ENCODE measurements around the gene PMF1.

DNA sequence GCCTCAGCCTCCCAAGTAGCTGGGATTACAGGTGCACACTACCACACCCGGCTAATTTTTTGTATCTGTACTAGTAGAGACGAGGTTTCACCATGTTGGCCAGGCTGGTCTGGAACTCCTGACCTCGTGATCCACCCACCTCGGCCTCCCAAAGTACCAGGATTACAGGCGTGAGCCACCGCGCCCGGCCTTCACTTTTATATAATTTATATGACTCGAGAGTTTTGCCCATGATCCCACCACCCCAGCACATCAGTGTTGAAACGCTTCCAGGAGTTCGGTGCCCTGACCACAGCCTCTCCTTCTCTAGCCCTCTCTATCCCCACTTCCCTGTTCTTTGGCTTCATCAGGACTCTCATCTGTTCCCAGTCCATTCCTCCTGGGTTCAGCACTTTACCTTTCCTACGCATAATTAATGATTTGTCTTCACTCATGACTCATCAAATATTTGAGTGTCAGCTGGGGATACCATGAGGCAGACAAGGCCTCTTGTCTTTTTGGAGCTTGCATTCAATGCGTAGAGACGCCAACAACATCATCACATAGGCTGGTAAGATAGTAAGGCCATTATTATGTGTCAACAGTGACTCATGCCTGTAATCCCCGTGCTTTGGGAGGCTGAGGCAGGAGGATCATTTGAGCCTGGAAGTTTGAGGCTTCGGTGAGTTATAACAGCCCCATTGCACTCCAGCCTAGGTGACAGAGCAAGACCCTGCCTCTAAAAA lies 1.4 kb downstream of the PMF1 start:
- TF ChIP-seq CTCF (conservative IDR thresholded peaks at IDR 0.05; ENCODE audit: low read depth in 2 of 2): no peak
- no peak for TF ChIP-seq POLR2AphosphoS5 (IDR thresholded peaks at IDR 0.05; ENCODE audit: low read depth)
- no peak for TF ChIP-seq JUNB (IDR thresholded peaks at IDR 0.05; ENCODE audit: unreplicated experiment)
- no peak for TF ChIP-seq REST (IDR thresholded peaks at IDR 0.05; ENCODE audit: unreplicated experiment)
